ENCODE measurements around the gene MEGF8. TPM values are rescaled to one million over a fixed set of nuclear protein-coding genes. Genes with fewer than 3 reads are reported as not detected.

MEGF8 gene
- total and polyA plus RNA-seq, 2 of the 8 experiments (the other 6 are each of a cell fraction or from before 2014, with no cell fraction given), result 13.0 to 23.7 TPM

DNA sequence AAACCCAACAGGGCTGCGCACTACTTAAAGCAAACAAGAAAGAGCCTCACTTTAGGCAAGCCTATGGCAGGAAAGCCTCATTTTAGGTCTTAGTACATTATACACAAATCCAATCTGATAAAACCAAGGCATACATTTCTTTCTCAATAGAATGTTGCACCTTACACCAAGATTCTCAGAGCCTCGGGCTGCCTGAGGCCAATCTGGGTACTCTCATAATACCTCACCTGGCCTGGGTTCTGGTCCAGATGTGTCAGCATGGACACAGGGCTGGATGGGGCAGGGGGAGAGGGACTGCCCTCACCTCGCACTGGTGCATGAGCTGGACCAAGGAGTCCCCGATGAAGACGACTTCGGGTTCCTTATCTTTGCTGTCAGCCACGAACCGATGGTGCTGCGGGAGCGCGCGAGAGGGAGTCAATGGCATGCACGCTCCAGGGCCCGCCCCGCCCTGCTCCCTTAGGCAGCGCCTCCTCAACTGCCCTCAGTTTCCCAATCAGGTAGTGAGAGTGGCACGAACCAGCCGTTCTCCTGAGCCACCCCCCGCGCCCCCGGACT lies 23.7 kb upstream of the MEGF8 start, which contains the start of gene PRR19:
PRR19 (plus strand) TSS at position 487 of the 558 bp plus-strand sequence. CDS start 7,453 bp downstream, outside the sequence.
- Histone ChIP-seq H3K56ac (replicated peaks; ENCODE audit: insufficient read length, low read depth, low read length) (peak within 1 kb of the TSS; percentile 97), H3K36me3 (ENCODE audit: control insufficient read depth in 2 of 4, insufficient read depth in 4 of 4, low read length in 3 of 4) (peaks cover 0 to 10% (median 1%) of the 10 kb centered on the region in 4 experiments; a peak in 3 of 8 replicates), H3K27me3 (replicated peaks in 1 of 4; ENCODE audit: control insufficient read depth in 3 of 4, extremely low read depth in 1 of 4, insufficient read depth in 3 of 4, low read length in 3 of 4) (no peaks in the 10 kb centered on the region), H3K23ac (ENCODE audit: insufficient read length) (no peak within 1 kb of the TSS), H3K79me2 (ENCODE audit: control insufficient read depth in 1 of 2, insufficient read depth in 2 of 2, low read length in 2 of 2) (peaks cover 0 to 10% of the 10 kb centered on the region in 2 experiments; a peak in 2 of 4 replicates), H2BK120ac (replicated peaks; ENCODE audit: low read depth, low read length) (peak within 1 kb of the TSS; percentile 66), H4K91ac (replicated peaks; ENCODE audit: insufficient read length, low read length) (peak within 1 kb of the TSS; percentile 98), H4K5ac (ENCODE audit: insufficient read length, low read depth, low read length) (peak within 1 kb of the TSS; percentile 84), H3K9me3 (ENCODE audit: insufficient read depth in 2 of 2, low read depth in 1 of 2, low read length in 1 of 2) (no peaks in the 10 kb centered on the region), H3K23me2 (ENCODE audit: low read depth, low read length) (peaks cover 4% of the 10 kb centered on the region; the same call in 1 of the 2 replicates), H3K27ac (ENCODE audit: low read depth, low read length) (peak within 1 kb of the TSS; percentile 67; the same call in 1 of the 2 replicates), H2BK20ac (ENCODE audit: low read length) (peak within 1 kb of the TSS; percentile 82; the same call in 1 of the 2 replicates), H4K20me1 (replicated peaks in 1 of 2; ENCODE audit: control insufficient read depth in 1 of 2, insufficient read depth in 2 of 2, low read length in 2 of 2) (no peaks in the 10 kb centered on the region), H3K79me1 (ENCODE audit: low read depth, low read length) (no peaks in the 10 kb centered on the region), H2AK5ac (ENCODE audit: low read depth, low read length) (no peak within 1 kb of the TSS; the same call in 1 of the 2 replicates), H2AFZ (ENCODE audit: low read length) (no peak within 1 kb of the TSS), H4K8ac (ENCODE audit: extremely low read depth, insufficient read depth, low read length) (peak within 1 kb of the TSS; percentile 89), H3K4me2 (ENCODE audit: insufficient read depth in 1 of 2, low read depth in 2 of 2, low read length in 2 of 2) (peak within 1 kb of the TSS; percentile 76 to 92), H3K4me1 (replicated peaks in 1 of 4; ENCODE audit: control insufficient read depth in 3 of 4, insufficient read depth in 4 of 4, low read length in 3 of 4) (peaks cover 0 to 14% (median 10%) of the 10 kb centered on the region in 4 experiments; a peak in 4 of 7 replicates), H2BK15ac (ENCODE audit: low read length) (peak within 1 kb of the TSS; percentile 98; the same call in 1 of the 2 replicates), H2BK12ac (ENCODE audit: low read depth, low read length) (peak within 1 kb of the TSS; percentile 84), H3K18ac (ENCODE audit: extremely low read depth, low read length) (peak within 1 kb of the TSS; percentile 92), H3K4ac (replicated peaks; ENCODE audit: insufficient read length, low read depth, low read length) (peak within 1 kb of the TSS; percentile 92), H3K9ac (replicated peaks in 1 of 4; ENCODE audit: extremely low read depth in 1 of 4, low read depth in 3 of 4, low read length in 3 of 4) (peak within 1 kb of the TSS; percentile 67 to 84 (median 72)), H3K4me3 (ENCODE audit: extremely low read depth in 1 of 4, insufficient read depth in 2 of 4, low read depth in 3 of 4, low read length in 4 of 4) (peak within 1 kb of the TSS; percentile 64 to 84 (median 78)), H2BK5ac (ENCODE audit: low read depth, low read length) (peak within 1 kb of the TSS; percentile 96), H3K14ac (ENCODE audit: insufficient read length) (peak within 1 kb of the TSS; percentile 44)
- DNase-seq (ENCODE audit: low read depth in 1 of 2, low spot score in 2 of 2), result no peak
- POLR2A ChIA-PET (ENCODE audit: partially characterized antibody), result interaction anchor here (0.6 to 2.0 kb wide), 14 partner anchors 8 to 233 kb away, joined by 3 to 9 read pairs (median 4); no protein-coding TSS in a partner anchor
- TF ChIP-seq POU5F1 (IDR thresholded peaks at IDR 0.05; ENCODE audit: low read depth, low read length) (no peak), SUZ12 (IDR thresholded peaks at IDR 0.05; ENCODE audit: low read length) (no peak), EGR1 (IDR thresholded peaks at IDR 0.05; ENCODE audit: borderline replicate concordance, low read depth, low read length) (no peak), SIN3A (conservative IDR thresholded peaks at IDR 0.05 in 1 of 2, IDR thresholded peaks at IDR 0.05 in 1 of 2; ENCODE audit: low read depth in 1 of 2, low read length in 2 of 2) (no peak), CHD1 (IDR thresholded peaks at IDR 0.05; ENCODE audit: low read depth, low read length) (no peak), TAF1 (IDR thresholded peaks at IDR 0.05; ENCODE audit: low read depth, low read length) (no peak), CTBP2 (IDR thresholded peaks at IDR 0.05; ENCODE audit: borderline replicate concordance, insufficient read depth, insufficient read length, low read length) (no peak), RXRA (IDR thresholded peaks at IDR 0.05; ENCODE audit: insufficient read depth, low read depth, low read length) (no peak)
- TF ChIP-seq, protein P1, sequence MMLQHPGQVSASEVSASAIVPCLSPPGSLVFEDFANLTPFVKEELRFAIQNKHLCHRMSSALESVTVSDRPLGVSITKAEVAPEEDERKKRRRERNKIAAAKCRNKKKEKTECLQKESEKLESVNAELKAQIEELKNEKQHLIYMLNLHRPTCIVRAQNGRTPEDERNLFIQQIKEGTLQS (IDR thresholded peaks at IDR 0.05; ENCODE audit: insufficient read depth, low read depth, low read length), result no peak
- no peak for FAIRE-seq
- WGBS, 2 experiments (ENCODE audit: extremely low coverage in 1 of 2, insufficient coverage in 1 of 2, insufficient read length in 1 of 2, insufficient replicate concordance in 2 of 2, low coverage in 1 of 2, low lambda C conversion rate in 2 of 2, missing lambda C conversion rate in 1 of 2), result 7% methylated on average over 21 of the region's 21 CpGs; no CpG with 5 or more reads in 1 of the 2 experiments
- CTCF ChIA-PET (ENCODE audit: partially characterized antibody), result interaction anchor here (0.9 to 1.9 kb wide), 5 partner anchors 9 to 193 kb away, joined by 4 to 6 read pairs (median 5); no protein-coding TSS in a partner anchor
